Measurements from ENCODE around the gene PEX14.
A peak's percentile ranks its signal among the peaks of the same experiment; 100 is the strongest.

Gene PEX14

DNA sequence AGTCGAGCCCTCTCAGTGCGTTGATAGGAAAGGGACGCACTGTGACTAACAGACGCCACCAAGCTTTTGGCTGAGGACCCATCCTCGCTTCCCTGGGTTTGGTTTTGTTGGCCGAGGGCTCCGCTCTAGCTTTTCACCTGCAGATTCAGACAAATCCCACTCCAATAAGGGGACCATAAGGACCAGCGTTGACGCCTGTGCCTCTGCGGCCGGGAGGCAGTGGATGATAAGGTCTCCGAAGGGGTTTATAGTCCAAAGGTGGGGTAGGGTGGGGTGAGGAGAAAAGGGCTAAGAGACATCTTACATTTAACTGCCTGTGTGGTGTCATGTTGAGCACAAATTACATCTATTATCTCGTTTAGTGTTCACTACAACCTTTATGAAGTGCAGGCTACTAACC lies 760 bp downstream of the PEX14 start:
- DNase-seq (ENCODE audit: low read depth, low spot score): no peak
- TF ChIP-seq, protein P1, sequence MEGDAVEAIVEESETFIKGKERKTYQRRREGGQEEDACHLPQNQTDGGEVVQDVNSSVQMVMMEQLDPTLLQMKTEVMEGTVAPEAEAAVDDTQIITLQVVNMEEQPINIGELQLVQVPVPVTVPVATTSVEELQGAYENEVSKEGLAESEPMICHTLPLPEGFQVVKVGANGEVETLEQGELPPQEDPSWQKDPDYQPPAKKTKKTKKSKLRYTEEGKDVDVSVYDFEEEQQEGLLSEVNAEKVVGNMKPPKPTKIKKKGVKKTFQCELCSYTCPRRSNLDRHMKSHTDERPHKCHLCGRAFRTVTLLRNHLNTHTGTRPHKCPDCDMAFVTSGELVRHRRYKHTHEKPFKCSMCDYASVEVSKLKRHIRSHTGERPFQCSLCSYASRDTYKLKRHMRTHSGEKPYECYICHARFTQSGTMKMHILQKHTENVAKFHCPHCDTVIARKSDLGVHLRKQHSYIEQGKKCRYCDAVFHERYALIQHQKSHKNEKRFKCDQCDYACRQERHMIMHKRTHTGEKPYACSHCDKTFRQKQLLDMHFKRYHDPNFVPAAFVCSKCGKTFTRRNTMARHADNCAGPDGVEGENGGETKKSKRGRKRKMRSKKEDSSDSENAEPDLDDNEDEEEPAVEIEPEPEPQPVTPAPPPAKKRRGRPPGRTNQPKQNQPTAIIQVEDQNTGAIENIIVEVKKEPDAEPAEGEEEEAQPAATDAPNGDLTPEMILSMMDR (IDR thresholded peaks at IDR 0.05; ENCODE audit: low read depth, low read length): no peak
- H3K4me3 ChIP-seq (ENCODE audit: low read depth, low read length): peak overlapping the region; percentile 95
- in situ Hi-C loops (cut with HindIII; ENCODE audit: low sequenced_read_pairs): no loop called here

DNA sequence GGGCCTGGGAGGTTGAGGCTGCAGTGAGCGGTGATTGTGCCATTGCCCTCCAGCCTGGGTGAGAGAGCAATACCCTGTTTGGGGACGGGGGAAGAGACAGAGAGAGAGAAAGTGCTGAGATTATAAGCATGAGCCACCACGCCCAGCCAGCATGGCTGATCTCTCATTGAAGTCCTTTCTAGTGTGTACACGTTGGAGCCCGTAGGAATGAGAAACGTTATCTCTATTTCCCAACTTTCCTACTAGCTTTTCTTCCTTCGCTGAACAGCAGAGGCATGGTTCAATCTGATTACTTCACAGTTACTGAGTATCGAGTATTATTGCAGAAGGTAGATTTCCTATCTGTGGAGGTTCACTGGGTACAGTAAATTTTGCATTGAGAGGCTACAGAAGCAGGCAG lies 4.5 kb downstream of the PEX14 start:
- H3K4me3 ChIP-seq (ENCODE audit: low read depth, low read length): no peak overlapping the region

DNA sequence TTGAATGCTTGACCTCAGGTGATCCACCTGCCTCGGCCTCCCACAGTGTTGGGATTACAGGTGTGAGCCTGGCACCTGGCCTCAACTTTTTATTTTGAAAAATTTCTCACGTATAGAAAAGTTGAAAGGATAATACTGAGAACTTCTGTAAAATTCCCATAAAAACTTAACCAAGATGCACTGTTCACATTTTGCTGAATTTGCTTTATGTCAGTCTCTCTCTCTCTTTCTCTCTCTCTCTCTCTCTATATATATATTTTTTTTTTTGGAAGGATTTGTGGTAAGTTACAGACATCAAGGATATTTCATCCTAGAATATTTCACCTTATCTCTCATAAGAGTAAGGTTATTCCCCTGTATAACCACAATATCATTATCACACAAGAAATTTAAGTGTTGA lies 5.9 kb downstream of the PEX14 start:
- no peak overlapping the region for H3K4me3 ChIP-seq (ENCODE audit: low read depth, low read length)
- in situ Hi-C loops (cut with HindIII; ENCODE audit: low sequenced_read_pairs): no loop called here
- TF ChIP-seq, protein P1 (IDR thresholded peaks at IDR 0.05; ENCODE audit: low read depth, low read length): no peak
- no peak for DNase-seq (ENCODE audit: low read depth, low spot score)

More for the DNA sequence above, 4.5 kb downstream of the PEX14 start:
- DNase-seq (ENCODE audit: low read depth, low spot score): no peak
- TF ChIP-seq, protein P1 (IDR thresholded peaks at IDR 0.05; ENCODE audit: low read depth, low read length): no peak
- in situ Hi-C loops (cut with HindIII; ENCODE audit: low sequenced_read_pairs): no loop called here

DNA sequence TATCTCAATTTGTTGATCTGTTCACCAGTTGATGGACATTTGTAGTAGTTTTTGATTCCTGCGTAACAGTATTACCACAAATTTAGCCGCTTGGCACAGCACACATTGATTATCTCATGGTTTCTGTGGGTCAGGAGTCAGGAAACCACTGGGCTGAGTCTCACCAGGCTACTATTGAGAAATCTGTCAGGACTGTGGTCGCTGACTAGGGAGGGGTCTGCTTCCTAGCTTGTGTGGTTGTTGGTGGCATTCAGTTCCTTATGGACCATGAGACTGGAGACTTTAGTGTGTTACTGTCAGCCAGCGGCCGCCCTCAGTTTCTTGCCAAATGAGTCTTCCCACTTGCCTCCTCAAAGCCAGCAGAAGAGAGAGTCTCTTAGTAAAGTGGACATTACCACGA lies 9.8 kb downstream of the PEX14 start:
- TF ChIP-seq, protein P1 (IDR thresholded peaks at IDR 0.05; ENCODE audit: low read depth, low read length): no peak
- no peak for DNase-seq (ENCODE audit: low read depth, low spot score)
- in situ Hi-C loops (cut with HindIII; ENCODE audit: low sequenced_read_pairs): no loop called here
- no peak overlapping the region for H3K4me3 ChIP-seq (ENCODE audit: low read depth, low read length)

DNA sequence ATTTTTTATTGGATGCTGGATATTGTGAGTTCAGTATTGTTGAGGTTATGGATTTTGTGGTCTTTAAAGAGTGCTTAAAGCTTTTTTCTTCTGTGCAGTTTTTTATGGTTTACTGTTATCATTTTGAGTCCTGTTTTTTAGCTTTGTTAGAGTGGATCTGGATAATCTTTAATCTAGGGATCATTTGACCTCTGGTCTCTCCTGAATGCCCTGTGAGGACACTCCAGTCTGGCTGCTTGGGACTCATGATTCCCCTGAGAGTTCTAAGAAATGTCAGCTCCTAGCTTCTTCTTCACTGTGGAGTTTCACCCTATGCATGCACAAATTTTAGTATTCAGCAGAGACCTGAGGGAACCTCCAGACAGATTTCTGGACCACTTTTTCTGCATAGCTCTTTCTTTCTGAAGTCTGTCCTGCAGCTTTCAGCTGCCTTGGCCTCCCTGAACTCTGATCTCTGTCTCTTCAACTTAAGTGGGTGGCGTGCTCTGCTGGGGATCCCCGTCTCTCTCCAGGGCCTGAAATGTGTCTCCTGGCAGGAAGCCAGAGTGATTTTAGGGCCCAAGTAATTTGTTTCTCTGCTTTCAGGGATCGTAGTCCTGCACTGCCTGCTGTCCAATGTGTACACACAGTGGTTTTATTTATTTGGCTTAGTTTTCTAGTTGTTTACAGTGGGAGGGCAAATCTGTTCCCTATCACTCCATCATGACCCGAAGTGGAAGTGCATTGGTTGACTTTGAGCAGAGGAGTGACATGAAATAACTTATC lies 14.7 kb downstream of the PEX14 start:
- in situ Hi-C loops (cut with HindIII; ENCODE audit: low sequenced_read_pairs): no loop called here
- TF ChIP-seq, protein P1 (IDR thresholded peaks at IDR 0.05; ENCODE audit: low read depth, low read length): no peak

DNA sequence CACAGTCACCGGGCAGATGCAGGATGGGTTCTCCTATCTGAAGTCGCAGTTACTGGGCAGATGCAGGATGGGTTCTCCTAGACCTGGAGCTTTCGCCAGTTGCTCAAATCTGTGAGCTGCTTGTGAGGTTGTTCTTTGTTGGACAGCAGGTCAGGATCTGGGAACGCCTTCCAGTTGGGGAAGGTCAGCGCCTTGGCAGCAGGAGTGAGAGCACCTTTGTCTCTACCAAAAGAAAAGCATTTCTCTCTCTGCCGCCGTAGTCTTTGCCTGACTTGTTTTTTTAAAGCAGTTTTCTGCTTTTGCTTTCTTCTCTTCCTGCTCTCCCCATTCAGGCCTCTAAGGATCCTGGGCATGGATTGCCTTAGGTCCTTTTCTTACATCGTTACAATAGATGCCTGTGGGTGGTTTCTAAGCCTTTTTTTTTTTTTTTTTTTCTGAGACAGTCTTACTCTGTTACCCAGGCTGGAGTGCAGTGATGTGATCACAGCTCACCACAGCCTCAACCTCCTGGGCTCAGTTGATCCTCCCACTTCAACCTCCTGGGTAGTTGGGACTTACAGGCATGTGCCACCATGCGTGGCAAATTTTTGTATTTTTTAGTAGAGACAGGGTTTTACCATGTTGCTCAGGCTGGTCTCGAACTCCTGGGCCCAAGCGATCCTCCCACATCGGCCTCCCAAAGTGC lies 15.7 kb downstream of the PEX14 start:
- TF ChIP-seq, protein P1 (IDR thresholded peaks at IDR 0.05; ENCODE audit: low read depth, low read length): no peak
- no peak overlapping the region for H3K4me3 ChIP-seq (ENCODE audit: low read depth, low read length)
- no peak for DNase-seq (ENCODE audit: low read depth, low spot score)
- in situ Hi-C loops (cut with HindIII; ENCODE audit: low sequenced_read_pairs): no loop called here

More for the DNA sequence above, 14.7 kb downstream of the PEX14 start:
- no peak overlapping the region for H3K4me3 ChIP-seq (ENCODE audit: low read depth, low read length)
- no peak for DNase-seq (ENCODE audit: low read depth, low spot score)

Data from astrocyte of the spinal cord (primary cell).